Iris pigment epithelial cell (primary cell): ENCODE results near the gene CXCL12.

ENCODE experiments used
- DNase-seq: peaks from one replicate; pipeline ENCODE4 v3.0.0-alpha.2; 2011; ENCODE audit warnings: low read depth

Gene CXCL12

GRCh38 chr10:44334091-44334490 lies 50.8 kb downstream of the CXCL12 start:
- DNase-seq, result no peak

GRCh38 chr10:44333511-44333910 lies 51.4 kb downstream of the CXCL12 start:
- DNase-seq, result no peak

GRCh38 chr10:44332465-44332864 lies 52.4 kb downstream of the CXCL12 start:
- no peak for DNase-seq

DNA sequence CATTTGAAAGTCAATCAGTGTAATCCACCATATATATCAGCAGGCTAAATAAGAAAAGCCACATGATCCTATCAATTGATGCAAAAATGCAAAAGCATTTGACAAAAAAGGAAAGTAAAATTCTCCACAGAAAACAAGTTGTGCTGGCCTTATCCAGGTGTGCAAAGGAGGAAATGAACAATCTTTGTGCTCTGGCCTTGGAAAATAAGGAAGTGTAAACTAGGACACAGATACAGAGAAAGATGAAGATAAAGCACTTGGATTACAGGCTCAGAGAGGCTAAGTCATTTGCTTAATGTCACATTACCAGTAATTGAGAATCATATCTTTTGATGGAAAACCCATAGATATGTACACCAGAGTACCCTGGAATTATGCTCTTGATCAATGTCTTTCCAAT lies 54.5 kb downstream of the CXCL12 start:
- DNase-seq, result no peak

GRCh38 chr10:44327461-44327860 lies 57.4 kb downstream of the CXCL12 start:
- DNase-seq, result no peak
